ENCODE results near the gene HELB. TPM values are rescaled to one million over a fixed set of nuclear protein-coding genes. Genes with fewer than 3 reads are reported as not detected.

HELB gene
- total RNA-seq (2022; extraction: Qiagen RNA extraction; ENCODE audit: low read depth): 0.90 to 1.7 TPM (median 1.6 TPM) in 5 replicates

DNA sequence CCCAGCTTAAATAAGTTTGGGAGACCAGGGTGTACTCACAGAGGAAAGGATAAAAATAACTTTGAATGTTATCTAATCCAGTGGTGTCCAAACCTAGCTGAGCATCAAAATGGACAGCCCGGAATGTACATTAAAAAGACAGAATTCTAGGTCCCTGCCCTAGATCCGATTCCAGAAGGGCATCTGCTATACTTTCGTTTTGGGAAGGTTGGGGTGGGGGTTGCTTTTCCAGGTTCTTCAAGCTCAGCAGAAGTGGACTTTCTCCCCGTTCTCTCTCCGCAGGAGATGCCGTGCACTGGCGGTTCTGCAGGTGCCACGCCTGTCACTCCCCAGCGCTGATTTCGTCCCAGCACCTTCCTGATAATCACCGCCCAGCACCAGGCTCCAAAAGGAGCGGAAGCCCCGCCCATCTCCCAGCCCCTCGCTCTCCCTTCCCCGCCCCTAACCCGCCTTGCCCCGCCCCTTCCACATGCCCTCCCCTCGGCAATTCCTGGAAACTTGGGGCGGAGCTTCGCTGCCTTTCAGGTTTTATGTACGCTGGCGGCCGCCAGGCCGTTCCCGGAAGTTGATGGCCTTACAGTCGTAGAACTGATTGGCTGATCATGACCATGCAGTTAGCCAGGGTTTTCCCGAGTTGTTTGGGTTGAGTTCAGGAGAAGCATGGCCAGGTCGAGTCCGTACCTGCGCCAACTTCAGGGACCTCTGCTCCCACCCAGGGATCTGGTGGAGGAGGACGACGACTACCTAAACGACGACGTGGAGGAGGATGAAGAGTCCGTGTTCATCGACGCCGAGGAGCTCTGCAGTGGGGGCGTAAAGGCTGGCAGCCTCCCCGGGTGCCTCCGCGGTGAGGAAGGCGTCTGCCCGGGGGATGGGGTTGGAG lies at the start of gene HELB:
TSS of gene HELB (plus strand) at position 550 of the 883 bp plus-strand sequence. CDS start at position 661, 111 bp downstream.

Other genes starting within 250 kb of the HELB start
- gene LLPH, start 171.7 kb upstream of the HELB start, total RNA-seq (2022; extraction: Qiagen RNA extraction; ENCODE audit: low read depth): 50.7 to 60.1 TPM (median 56.3 TPM) in 5 replicates
- gene TMBIM4, start 132.5 kb upstream of the HELB start, total RNA-seq (2022; extraction: Qiagen RNA extraction; ENCODE audit: low read depth): 24.7 to 57.7 TPM (median 55.7 TPM) in 5 replicates
- gene IRAK3, start 113.3 kb upstream of the HELB start, total RNA-seq (2022; extraction: Qiagen RNA extraction; ENCODE audit: low read depth): 0.08 to 0.33 TPM (median 0.11 TPM) in 5 replicates